Measurements from ENCODE around the gene ERCC8.

The ERCC8 gene

GRCh38 chr5:60852940-60853339, 91.9 kb downstream of the ERCC8 start:
- no peaks in the 10 kb centered on the region for H3K79me2 ChIP-seq (ENCODE audit: insufficient read depth, low read length)
- H3K9ac ChIP-seq (ENCODE audit: low read depth, low read length, poor library complexity, severe bottlenecking) = no peak overlapping the region
- no peak overlapping the region for H3K4me3 ChIP-seq (ENCODE audit: low read length, poor library complexity, severe bottlenecking)
- H3K9me2 ChIP-seq (replicated peaks; ENCODE audit: low read depth, low read length) = no peaks in the 10 kb centered on the region
- no peaks in the 10 kb centered on the region for H4K20me1 ChIP-seq (ENCODE audit: insufficient read depth, low read length, poor library complexity, severe bottlenecking)
- H3K36me3 ChIP-seq (ENCODE audit: insufficient read depth, low read length) = no peaks in the 10 kb centered on the region
- H2AFZ ChIP-seq (ENCODE audit: low read length) = no peak overlapping the region
- no peaks in the 10 kb centered on the region for H3F3A ChIP-seq (ENCODE audit: low read depth)
- no peaks in the 10 kb centered on the region for H3K4me1 ChIP-seq (ENCODE audit: insufficient read depth, low read length, poor library complexity, severe bottlenecking)
- H3K4me2 ChIP-seq (ENCODE audit: low read depth, low read length, poor library complexity, severe bottlenecking) = no peak overlapping the region
- H3K27me3 ChIP-seq (ENCODE audit: insufficient read depth, low read length, poor library complexity, severe bottlenecking) = no peaks in the 10 kb centered on the region
- no peaks in the 10 kb centered on the region for H3K9me3 ChIP-seq (ENCODE audit: insufficient read depth, low read depth, low read length)
- no peak for TF ChIP-seq EZH2phosphoT487 (IDR thresholded peaks at IDR 0.05; ENCODE audit: borderline replicate concordance)
- TF ChIP-seq, protein P1, sequence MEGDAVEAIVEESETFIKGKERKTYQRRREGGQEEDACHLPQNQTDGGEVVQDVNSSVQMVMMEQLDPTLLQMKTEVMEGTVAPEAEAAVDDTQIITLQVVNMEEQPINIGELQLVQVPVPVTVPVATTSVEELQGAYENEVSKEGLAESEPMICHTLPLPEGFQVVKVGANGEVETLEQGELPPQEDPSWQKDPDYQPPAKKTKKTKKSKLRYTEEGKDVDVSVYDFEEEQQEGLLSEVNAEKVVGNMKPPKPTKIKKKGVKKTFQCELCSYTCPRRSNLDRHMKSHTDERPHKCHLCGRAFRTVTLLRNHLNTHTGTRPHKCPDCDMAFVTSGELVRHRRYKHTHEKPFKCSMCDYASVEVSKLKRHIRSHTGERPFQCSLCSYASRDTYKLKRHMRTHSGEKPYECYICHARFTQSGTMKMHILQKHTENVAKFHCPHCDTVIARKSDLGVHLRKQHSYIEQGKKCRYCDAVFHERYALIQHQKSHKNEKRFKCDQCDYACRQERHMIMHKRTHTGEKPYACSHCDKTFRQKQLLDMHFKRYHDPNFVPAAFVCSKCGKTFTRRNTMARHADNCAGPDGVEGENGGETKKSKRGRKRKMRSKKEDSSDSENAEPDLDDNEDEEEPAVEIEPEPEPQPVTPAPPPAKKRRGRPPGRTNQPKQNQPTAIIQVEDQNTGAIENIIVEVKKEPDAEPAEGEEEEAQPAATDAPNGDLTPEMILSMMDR (conservative IDR thresholded peaks at IDR 0.05; ENCODE audit: low read length) = no peak

GRCh38 chr5:60852317-60852716, 92.6 kb downstream of the ERCC8 start:
- Histone ChIP-seq H3K4me3 (ENCODE audit: low read length, poor library complexity, severe bottlenecking) (no peak overlapping the region), H3F3A (ENCODE audit: low read depth) (no peaks in the 10 kb centered on the region), H3K4me1 (ENCODE audit: insufficient read depth, low read length, poor library complexity, severe bottlenecking) (no peaks in the 10 kb centered on the region), H2AFZ (ENCODE audit: low read length) (no peak overlapping the region), H3K79me2 (ENCODE audit: insufficient read depth, low read length) (no peaks in the 10 kb centered on the region), H3K27me3 (ENCODE audit: insufficient read depth, low read length, poor library complexity, severe bottlenecking) (no peaks in the 10 kb centered on the region), H3K9me3 (ENCODE audit: insufficient read depth, low read depth, low read length) (no peaks in the 10 kb centered on the region), H3K9ac (ENCODE audit: low read depth, low read length, poor library complexity, severe bottlenecking) (no peak overlapping the region), H4K20me1 (ENCODE audit: insufficient read depth, low read length, poor library complexity, severe bottlenecking) (no peaks in the 10 kb centered on the region), H3K36me3 (ENCODE audit: insufficient read depth, low read length) (no peaks in the 10 kb centered on the region), H3K9me2 (replicated peaks; ENCODE audit: low read depth, low read length) (no peaks in the 10 kb centered on the region), H3K4me2 (ENCODE audit: low read depth, low read length, poor library complexity, severe bottlenecking) (no peak overlapping the region)
- TF ChIP-seq, protein P1 (conservative IDR thresholded peaks at IDR 0.05; ENCODE audit: low read length) = no peak
- no peak for TF ChIP-seq EZH2phosphoT487 (IDR thresholded peaks at IDR 0.05; ENCODE audit: borderline replicate concordance)

DNA sequence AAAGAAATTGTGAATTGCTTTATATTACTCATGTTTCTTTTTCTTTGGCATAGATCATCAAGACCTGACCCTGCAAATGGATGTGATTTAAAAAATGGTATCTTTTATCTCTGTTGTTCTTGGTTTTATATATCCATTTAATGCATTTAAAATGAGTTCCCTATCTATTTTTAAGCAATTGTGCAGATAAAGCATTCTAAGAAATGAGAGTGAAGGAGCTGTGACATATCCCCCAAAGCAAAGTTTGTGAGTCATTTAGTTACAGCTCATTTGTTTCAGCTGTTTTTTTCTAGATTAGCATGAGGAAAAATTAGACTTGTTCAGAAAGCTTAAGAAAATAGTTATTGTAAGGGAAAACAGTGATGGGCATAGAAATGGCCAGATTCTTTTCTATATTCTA, 93.2 kb downstream of the ERCC8 start:
- H3K27me3 ChIP-seq (ENCODE audit: insufficient read depth, low read length, poor library complexity, severe bottlenecking) = no peaks in the 10 kb centered on the region
- no peaks in the 10 kb centered on the region for H3K9me2 ChIP-seq (replicated peaks; ENCODE audit: low read depth, low read length)

More for the DNA sequence above, 93.2 kb downstream of the ERCC8 start:
- no peak for TF ChIP-seq EZH2phosphoT487 (IDR thresholded peaks at IDR 0.05; ENCODE audit: borderline replicate concordance)
- TF ChIP-seq, protein P1 (conservative IDR thresholded peaks at IDR 0.05; ENCODE audit: low read length) = no peak
- no peaks in the 10 kb centered on the region for H3F3A ChIP-seq (ENCODE audit: low read depth)
- H3K9me3 ChIP-seq (ENCODE audit: insufficient read depth, low read depth, low read length) = no peaks in the 10 kb centered on the region
- no peak overlapping the region for H3K4me2 ChIP-seq (ENCODE audit: low read depth, low read length, poor library complexity, severe bottlenecking)
- H2AFZ ChIP-seq (ENCODE audit: low read length) = no peak overlapping the region
- no peak overlapping the region for H3K4me3 ChIP-seq (ENCODE audit: low read length, poor library complexity, severe bottlenecking)
- H3K36me3 ChIP-seq (ENCODE audit: insufficient read depth, low read length) = no peaks in the 10 kb centered on the region
- H3K4me1 ChIP-seq (ENCODE audit: insufficient read depth, low read length, poor library complexity, severe bottlenecking) = no peaks in the 10 kb centered on the region
- no peaks in the 10 kb centered on the region for H4K20me1 ChIP-seq (ENCODE audit: insufficient read depth, low read length, poor library complexity, severe bottlenecking)
- H3K9ac ChIP-seq (ENCODE audit: low read depth, low read length, poor library complexity, severe bottlenecking) = no peak overlapping the region
- H3K79me2 ChIP-seq (ENCODE audit: insufficient read depth, low read length) = no peaks in the 10 kb centered on the region
